Measurements from ENCODE around the gene NUDT21.

DNA sequence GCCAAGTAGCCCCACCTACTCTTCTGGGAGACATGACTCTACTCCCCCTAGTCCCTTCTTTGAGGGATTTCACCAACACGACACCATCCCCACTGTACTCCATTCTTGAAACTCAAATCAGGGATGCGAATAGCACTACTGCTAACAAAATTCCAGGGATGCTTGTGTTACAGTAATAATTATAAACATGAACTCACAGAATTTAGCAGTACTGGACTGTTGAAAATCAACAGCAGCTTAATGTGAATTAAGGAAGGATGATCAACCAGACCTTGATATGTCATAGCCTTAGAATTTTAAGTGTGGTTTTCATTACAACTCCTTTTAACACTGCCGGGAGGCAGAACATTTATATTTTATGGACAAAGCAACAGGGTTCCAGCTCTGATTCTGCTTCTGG, 63.7 kb downstream of the NUDT21 start:
- TF ChIP-seq CTCF (IDR thresholded peaks at IDR 0.05) (no peak), ZFX (IDR thresholded peaks at IDR 0.05; ENCODE audit: borderline replicate concordance) (no peak)
